Left lobe of liver (tissue), 2 donors: ENCODE measurements around the gene LYL1. TPM values are rescaled to one million over a fixed set of nuclear protein-coding genes. Genes with fewer than 3 reads are reported as not detected.

Source experiments
- ATAC-seq: fragments of 200-7000 bp; cut with Tn5 transposase; one replicate; pipeline ENCODE4 v1.9.1; 2020; ENCODE audit warnings: mild to moderate bottlenecking, moderate library complexity
- DNase-seq: peaks from one replicate; pipeline ENCODE4 v3.0.0-alpha.2; 2020; ENCODE audit warnings: low spot score
- total RNA-seq: library from RNA; stranded (reverse); gene quantifications from one replicate; pipeline ENCODE4 v1.2.1, GENCODE V29; 2021
- donor health status: DM: no; HTN: no; CAD: no; lungs with moderate emphysema.
- donor health status: DM: no; HTN: yes; CAD: no.

Gene LYL1
- total RNA-seq, 1 donor from 2014 or later = 1.5 TPM

DNA sequence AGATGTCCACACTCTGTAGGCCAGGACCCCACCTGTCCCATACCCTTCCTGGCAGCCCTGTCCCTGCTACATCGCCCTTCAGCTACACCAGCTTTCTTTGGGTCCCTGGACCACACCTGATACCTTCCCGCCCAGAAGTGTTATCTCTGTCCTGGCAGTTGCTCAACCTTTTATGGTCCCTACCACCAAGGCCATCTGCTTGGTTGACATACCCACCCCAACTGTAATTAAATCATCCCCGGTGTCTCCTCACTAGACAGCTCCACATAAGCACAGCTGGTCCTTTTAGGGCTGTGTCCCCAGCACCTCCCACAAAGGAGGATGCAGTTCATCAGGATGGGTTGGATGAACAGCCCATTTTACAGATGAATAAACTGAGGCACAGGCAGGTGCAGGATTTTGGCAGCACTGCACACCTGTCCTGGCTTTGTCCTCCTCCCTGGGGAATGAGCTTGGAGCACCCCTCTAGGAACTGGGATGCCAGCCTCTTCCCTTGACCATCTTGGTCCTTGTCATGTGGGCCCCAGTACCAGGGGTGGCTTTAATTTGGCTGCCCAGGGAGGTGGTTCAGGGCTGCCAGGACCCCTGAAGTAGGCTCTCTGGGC lies 28.3 kb upstream of the LYL1 start:
- no peak for ATAC-seq
- no peak for DNase-seq

- no peak for ATAC-seq
- DNase-seq = no peak
Measured at GRCh38 chr19:13129384-13129783, 26.7 kb upstream of the LYL1 start.

DNA sequence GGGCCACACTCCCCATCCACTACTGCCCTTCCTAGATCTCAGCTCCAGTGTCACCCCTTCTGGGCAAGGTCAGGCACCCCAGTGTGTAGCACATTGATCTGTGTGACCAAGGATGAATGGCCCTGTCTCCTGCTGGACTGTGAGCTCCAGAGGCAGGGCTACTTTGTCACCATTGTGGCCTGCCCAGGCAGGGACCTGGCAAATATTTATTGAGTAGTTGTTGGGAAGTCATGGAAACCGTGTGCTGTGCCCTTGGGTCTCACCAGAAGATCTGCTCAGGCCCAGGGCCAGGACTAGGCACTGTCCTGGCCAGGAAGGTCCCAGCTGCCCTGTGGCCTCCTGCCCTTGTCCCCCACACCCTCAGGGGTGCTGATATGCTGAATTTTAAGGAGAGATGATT lies 25.9 kb upstream of the LYL1 start:
- ATAC-seq (peak; percentile 94), DNase-seq (peak; percentile 78)

DNA sequence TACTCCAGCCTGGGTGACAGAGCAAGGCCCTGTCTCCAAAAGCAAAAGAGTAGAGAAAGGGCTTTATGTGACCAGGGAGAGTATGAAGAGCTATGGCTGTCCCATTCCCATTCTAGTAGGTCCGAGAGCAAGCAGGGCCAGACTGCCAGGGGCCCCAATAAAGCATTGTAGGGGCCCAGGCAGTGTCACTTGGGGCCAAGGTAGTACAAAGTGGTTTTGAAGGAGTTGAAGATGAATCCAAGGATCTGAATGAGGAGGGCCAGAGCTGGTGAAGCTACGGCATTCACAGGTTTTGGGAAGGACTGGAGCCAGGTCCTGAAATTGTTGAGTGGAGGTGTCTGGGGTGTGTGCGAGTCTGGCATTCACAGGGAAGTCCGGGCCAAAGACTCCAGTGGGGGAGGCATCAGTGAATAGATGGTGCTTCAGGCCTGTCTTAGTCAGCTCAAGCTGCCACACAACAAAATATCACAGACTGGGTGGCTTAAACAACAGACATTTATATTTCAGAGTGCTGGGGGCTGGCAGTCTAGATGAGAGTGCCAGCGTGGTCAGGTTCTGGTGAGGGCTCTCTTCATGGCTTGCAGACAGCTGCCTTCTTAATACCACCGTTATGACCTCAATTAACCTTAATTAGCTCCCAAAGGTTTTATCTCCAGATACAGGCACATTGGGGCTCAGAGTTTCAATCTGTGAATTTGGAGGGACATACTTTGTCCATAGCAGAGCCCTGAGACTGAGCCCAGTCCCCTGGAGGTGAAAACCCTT lies 25.3 kb upstream of the LYL1 start:
- no peak for DNase-seq
- ATAC-seq = no peak

DNA sequence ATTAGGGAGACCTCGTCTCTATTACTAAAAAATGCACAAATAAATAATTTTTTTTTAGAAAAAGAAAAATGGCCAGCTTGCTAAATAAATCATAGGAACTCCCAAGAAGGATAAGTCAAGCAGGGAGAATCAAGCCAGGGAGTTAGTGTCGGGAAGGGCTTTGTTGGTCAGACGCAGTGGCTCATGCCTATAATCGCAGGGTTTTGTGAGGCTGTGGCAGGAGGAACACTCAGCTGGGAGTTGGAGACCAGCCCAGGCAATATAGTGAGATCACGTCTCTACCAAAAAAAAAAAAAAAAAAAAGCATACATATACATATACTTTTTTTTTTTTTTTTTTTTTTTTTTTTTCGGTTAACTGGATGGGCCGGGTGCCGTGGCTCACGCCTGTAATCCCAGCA lies 24.4 kb upstream of the LYL1 start:
- ATAC-seq = no peak

DNA sequence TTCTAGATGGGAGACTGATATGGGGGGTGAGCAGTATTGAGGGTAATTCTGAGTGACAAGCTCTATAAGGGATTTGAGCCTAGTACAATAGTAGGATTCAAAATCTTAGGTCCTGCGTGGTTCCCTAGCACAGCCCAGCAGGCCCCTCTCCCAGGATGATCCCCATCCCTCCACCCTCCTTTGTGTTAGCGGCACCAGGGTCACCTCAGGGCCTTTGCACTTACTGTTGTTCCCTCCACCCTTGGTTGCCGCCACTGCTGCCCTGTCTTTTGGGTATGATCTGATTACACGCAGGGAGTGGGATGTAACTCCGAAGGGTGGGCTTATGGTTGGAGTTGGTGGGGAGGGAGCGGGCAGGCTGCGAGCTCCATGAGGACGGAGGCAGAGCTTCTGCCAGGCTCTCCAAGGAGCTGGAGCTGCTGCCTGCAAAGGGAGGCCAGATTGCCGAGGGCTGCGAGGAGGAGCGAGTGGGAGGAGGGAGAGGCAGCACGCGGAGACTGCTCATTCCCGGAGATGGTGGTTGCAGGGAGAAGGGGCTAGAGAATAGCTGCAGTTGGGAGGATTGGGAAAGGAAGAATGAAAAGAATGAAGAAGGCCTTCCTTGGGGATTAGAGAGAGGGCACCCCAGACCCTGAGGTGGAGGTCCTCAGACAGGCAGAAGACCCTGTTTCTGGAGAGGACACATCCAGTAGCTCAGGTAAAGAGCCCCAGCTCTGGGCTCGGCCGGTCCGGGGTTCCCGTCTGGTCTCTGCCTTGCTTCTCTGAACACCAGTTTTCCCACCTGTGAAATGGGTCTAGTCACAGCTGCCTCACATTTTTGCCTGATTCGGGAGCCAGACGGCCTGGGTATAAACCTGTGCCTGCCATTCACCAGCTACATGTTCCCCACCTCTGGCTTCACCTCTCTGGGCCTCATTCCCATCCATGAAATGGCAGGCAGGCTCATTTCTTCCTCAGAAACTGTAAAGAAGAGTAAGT lies 20.6 kb upstream of the LYL1 start:
- DNase-seq (no peak), ATAC-seq (no peak)

More for the DNA sequence above, 24.4 kb upstream of the LYL1 start:
- DNase-seq = no peak

- ATAC-seq (no peak), DNase-seq (no peak)
Measured at GRCh38 chr19:13122275-13122878, 19.7 kb upstream of the LYL1 start.

GRCh38 chr19:13121551-13122274 lies 19.1 kb upstream of the LYL1 start:
- no peak for ATAC-seq
- no peak for DNase-seq

DNA sequence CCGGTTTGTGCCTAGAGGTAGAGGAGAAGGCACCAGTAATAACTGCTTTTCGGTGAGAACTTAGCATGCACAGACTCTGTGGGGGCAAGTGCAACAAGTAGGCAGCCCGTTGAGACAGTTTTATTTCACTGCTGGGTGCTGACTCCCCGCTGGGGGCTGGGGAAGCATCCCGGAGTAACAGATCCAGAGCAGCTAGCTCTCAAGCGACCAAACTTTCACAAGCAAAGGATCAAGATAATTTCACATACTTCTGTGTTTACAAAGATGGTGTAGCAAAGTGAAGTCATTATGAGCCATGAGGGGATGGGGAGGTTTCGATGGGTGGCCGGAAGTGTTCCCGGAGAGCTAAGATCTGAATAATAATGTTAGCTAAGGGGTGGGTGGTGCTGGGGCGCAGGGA lies 18.2 kb upstream of the LYL1 start:
- DNase-seq (no peak), ATAC-seq (no peak)

- ATAC-seq (no peak), DNase-seq (no peak)
Measured at GRCh38 chr19:13120031-13120430, 17.4 kb upstream of the LYL1 start.

- DNase-seq (no peak), ATAC-seq (no peak)
Measured at GRCh38 chr19:13119627-13120026, 17.0 kb upstream of the LYL1 start.

- ATAC-seq = peak; percentile 29
- peak; percentile 63 for DNase-seq
Measured at GRCh38 chr19:13118424-13119193, 16.0 kb upstream of the LYL1 start.

GRCh38 chr19:13117772-13118423 lies 15.2 kb upstream of the LYL1 start, which contains the start of gene NACC1:
NACC1 (plus strand) TSS chr19:13118264; CDS start chr19:13135208, 16,944 bp downstream.
- ATAC-seq = peak; percentile 91
- DNase-seq = peak; percentile 91

GRCh38 chr19:13117176-13117771 lies 14.6 kb upstream of the LYL1 start:
- no peak for DNase-seq
- ATAC-seq = peak; percentile 7

DNA sequence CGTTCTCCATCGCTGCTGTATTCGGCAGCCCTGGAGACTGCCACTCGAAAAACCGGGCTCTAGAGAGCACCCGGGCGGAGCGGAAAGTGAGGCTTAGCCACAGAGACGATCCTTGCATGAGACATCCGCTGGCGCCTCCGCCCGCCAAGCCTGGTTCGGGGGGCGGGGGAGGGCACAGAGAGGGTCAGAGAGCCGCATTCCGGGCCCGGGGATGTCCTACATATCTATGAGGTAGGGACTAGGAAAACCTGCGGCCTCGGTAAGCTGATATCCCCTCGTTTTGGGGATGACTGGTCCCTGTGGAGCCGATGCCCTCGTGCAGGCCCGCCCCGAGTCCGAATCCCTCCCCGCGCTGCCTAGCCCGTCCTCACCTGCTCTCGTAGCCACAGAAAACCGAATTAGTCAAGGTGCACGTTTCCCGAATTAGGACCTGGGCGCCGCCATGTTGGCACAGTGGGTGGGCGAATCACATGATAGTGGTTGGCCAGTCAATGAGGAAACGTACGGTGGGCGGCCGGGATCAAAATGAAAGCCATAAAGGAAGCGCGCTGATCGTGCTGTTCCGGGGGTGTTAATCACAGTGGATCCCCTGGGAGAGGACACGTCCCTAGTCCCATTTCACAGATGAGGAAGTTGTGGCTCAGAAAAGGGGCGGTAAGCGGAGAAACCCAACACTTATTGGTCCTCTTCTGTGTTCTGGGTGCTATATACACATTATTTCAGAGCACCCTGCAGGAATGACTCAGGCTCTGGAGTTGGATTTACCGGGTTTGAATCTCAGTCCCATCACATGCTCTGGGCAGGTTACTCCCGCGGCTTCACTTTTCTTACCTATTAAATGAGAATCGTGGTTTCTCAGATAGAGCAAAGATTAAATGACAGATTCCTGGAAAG lies 13.9 kb upstream of the LYL1 start, which contains the start of gene TRMT1:
Gene TRMT1, minus strand, starts transcription at position 459 of the 894 bp plus-strand sequence. Its CDS starts 341 bp downstream, at position 118.
- peak; percentile 78 for ATAC-seq

GRCh38 chr19:13115936-13116281 lies 13.3 kb upstream of the LYL1 start:
- DNase-seq (no peak), ATAC-seq (no peak)

More for the DNA sequence above, 13.9 kb upstream of the LYL1 start, which contains the start of gene TRMT1:
- peak; percentile 94 for DNase-seq

DNA sequence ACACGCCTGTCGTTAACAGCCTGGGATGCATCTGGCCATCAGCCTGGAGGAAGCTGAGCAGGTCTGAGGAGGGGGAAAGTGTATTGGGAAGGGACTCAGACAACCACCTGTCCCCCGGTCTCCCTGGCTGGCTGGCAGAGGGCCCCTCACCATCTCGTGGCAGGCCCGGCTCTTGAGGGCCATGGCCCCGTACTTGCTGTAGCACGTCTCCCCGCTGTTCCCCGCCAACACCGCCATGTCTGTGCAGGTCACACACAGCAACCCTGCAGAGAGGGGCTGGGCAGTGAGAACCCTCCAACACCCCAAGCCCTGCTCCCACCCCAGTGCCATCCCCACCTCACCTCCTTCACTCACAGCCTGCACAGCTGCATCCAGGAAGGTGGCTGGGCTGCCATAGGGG lies 9.9 kb upstream of the LYL1 start:
- ATAC-seq = no peak
- no peak for DNase-seq
